Gastrocnemius medialis (tissue), 4 donors: ENCODE data around the gene HK1. TPM values are rescaled to one million over a fixed set of nuclear protein-coding genes. Genes with fewer than 3 reads are reported as not detected.

Experiments
- ATAC-seq, 2 donors: fragments of 150-250 bp; one replicate each; pipeline ENCODE4 v1.9.1; 2016
- DNase-seq, 2 donors: peaks; one replicate each; pipeline ENCODE4 v3.0.0-alpha.2; 2019
- H3K27ac ChIP-seq, 4 donors: fragments of 200-600 bp; sonication (generic); 1 replicate in 1 of 4; 2 replicates in 3 of 4; pipeline ENCODE4 v1.5.1; 2016 to 2018; ENCODE audit warnings: mild to moderate bottlenecking in 2 of 4, moderate library complexity in 1 of 4
- H3K27me3 ChIP-seq, 3 donors: fragments of 200-600 bp; sonication (generic) in 2 of 3; 1 replicate in 1 of 3; 2 replicates in 2 of 3; pipeline versions ENCODE4 v1.5.1 to v1.6.0; 2016 to 2019; ENCODE audit warnings: mild to moderate bottlenecking in 1 of 3, moderate library complexity in 1 of 3
- H3K36me3 ChIP-seq, 2 donors: fragments of 200-600 bp; sonication (generic) in 1 of 2; one replicate each; pipeline ENCODE4 v1.5.1; 2017 to 2018
- H3K4me1 ChIP-seq, 2 donors: fragments of 200-600 bp; sonication (generic) in 1 of 2; one replicate each; pipeline ENCODE4 v1.5.1; 2016 to 2017; ENCODE audit warnings: mild to moderate bottlenecking in 2 of 2
- H3K4me3 ChIP-seq, 4 donors: fragments of 200-600 bp; sonication (generic) in 3 of 4; 1 replicate in 1 of 4; 2 replicates in 3 of 4; pipeline ENCODE4 v1.5.1; 2016 to 2019; ENCODE audit warnings: mild to moderate bottlenecking in 2 of 4
- H3K9me3 ChIP-seq, 3 donors: fragments of 200-600 bp; sonication (generic) in 2 of 3; 1 replicate in 1 of 3; 2 replicates in 2 of 3; pipeline ENCODE4 v1.5.1; 2016 to 2019
- POLR2A ChIP-seq, 2 donors: fragments of 450-650 bp; IDR thresholded peaks; one replicate each; pipeline ENCODE4 v1.6.1; 2017; ENCODE audit warnings: antibody characterized with exemption in 2 of 2, mild to moderate bottlenecking in 2 of 2, moderate library complexity in 2 of 2
- in situ Hi-C, 4 donors: fragments of 200-750 bp; cut with MboI; loops; one replicate each; pipeline versions ENCODE4 v1.15.0 to v1.8.0; 2017; ENCODE audit warnings: low sequenced_read_pairs in 4 of 4
- intact Hi-C: fragments of 100-400 bp; cut with DNase I; formaldehyde crosslinking; loops from one replicate; pipeline ENCODE4 v1.15.1; 2023; ENCODE audit warnings: low total_unique reads
- total RNA-seq, 4 donors: library from RNA; depleted of rRNA; stranded (reverse); fragments of >200 nt; gene quantifications; one replicate each; pipeline versions ENCODE4 v1.1.0 to v1.2.3, GENCODE V29; 2016
- TF ChIP-seq, protein P1 (sequence below), 5 experiments: fragments of 450-650 bp in 3 of 5; fragments of 200-600 bp in 2 of 5; sonication (generic) in 2 of 5; IDR thresholded peaks in 4 of 5; conservative IDR thresholded peaks in 1 of 5; 1 replicate in 4 of 5; 2 replicates in 1 of 5; pipeline ENCODE4 v1.5.1; 2016 to 2019; ENCODE audit warnings: antibody characterized with exemption in 5 of 5, mild to moderate bottlenecking in 3 of 5, moderate library complexity in 3 of 5

The HK1 gene
- total RNA-seq, 4 donors from 2014 or later = 168 to 331 (median 246) TPM

- in situ Hi-C loops (loop anchor here in 2 of 4 donors (10.0 to 25.0 kb wide), 2 partner anchors 213 to 434 kb away; partner anchors contain the start of genes FAM241B (in 1 of the 2) and KIFBP (in 1 of the 2)), intact Hi-C loops (loop anchor here (1.0 to 5.0 kb wide), 2 partner anchors 12 to 211 kb away; partner anchors contain the start of gene FAM241B)
- Histone ChIP-seq H3K36me3 (no peaks in the 10 kb centered on the region), H3K27ac (peak overlapping the region; percentile 39 to 80 (median 68)), H3K27me3 (no peaks in the 10 kb centered on the region), H3K4me3 (no peak overlapping the region), H3K4me1 (peaks cover 0 to 3% of the 10 kb centered on the region in 2 donors), H3K9me3 (no peaks in the 10 kb centered on the region)
- TF ChIP-seq POLR2A (IDR thresholded peaks at IDR 0.05) = no peak
- TF ChIP-seq, protein P1, sequence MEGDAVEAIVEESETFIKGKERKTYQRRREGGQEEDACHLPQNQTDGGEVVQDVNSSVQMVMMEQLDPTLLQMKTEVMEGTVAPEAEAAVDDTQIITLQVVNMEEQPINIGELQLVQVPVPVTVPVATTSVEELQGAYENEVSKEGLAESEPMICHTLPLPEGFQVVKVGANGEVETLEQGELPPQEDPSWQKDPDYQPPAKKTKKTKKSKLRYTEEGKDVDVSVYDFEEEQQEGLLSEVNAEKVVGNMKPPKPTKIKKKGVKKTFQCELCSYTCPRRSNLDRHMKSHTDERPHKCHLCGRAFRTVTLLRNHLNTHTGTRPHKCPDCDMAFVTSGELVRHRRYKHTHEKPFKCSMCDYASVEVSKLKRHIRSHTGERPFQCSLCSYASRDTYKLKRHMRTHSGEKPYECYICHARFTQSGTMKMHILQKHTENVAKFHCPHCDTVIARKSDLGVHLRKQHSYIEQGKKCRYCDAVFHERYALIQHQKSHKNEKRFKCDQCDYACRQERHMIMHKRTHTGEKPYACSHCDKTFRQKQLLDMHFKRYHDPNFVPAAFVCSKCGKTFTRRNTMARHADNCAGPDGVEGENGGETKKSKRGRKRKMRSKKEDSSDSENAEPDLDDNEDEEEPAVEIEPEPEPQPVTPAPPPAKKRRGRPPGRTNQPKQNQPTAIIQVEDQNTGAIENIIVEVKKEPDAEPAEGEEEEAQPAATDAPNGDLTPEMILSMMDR (IDR thresholded peaks at IDR 0.05 in 4 of 5, conservative IDR thresholded peaks at IDR 0.05 in 1 of 5) = peak in 2 of 5 experiments; percentile 8 to 9
- DNase-seq (peak; percentile 84 to 90), ATAC-seq (peak; percentile 88 to 91)
Observed at GRCh38 chr10:69421611-69422308, 143.5 kb downstream of the HK1 start.

DNA sequence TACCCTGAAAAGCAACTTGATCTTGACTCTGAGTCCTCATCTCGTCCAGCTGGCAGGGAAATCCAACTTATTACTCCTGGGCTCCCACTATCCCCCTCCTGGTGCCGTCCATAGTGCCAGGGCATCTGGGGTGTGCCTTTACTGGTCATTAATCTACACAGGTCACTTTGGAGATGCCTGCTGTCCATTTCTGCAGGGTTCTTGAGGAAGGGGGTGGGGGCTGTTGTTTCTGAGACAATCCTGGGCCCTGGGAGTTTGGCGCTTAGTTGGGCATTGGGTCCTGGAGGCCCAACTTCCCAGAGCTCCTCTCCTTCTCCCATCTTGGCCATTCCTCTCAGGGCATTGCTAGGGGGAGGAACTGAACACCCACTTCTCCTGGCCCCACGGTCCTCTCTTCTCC, 144.4 kb downstream of the HK1 start:
- H3K4me1 ChIP-seq = peaks cover 0 to 5% of the 10 kb centered on the region in 2 donors
- no peak for TF ChIP-seq POLR2A (IDR thresholded peaks at IDR 0.05)
- TF ChIP-seq, protein P1 (IDR thresholded peaks at IDR 0.05 in 4 of 5, conservative IDR thresholded peaks at IDR 0.05 in 1 of 5) = no peak
- H3K27ac ChIP-seq = peak overlapping the region in 1 of 4 donors; percentile 60
- H3K9me3 ChIP-seq = no peaks in the 10 kb centered on the region
- no peaks in the 10 kb centered on the region for H3K27me3 ChIP-seq
- ATAC-seq (no peak), DNase-seq (peak in 1 of 2 donors; percentile 5)
- H3K4me3 ChIP-seq = no peak overlapping the region
- in situ Hi-C loops = loop anchor here in 2 of 4 donors (10.0 to 25.0 kb wide), 2 partner anchors 212 to 435 kb away; partner anchors contain the start of genes FAM241B (in 1 of the 2) and KIFBP (in 1 of the 2)
- no peaks in the 10 kb centered on the region for H3K36me3 ChIP-seq
- intact Hi-C loops = loop anchor here (1.0 to 5.0 kb wide), 2 partner anchors 13 to 210 kb away; partner anchors contain the start of gene FAM241B

- Histone ChIP-seq H3K27ac (no peak overlapping the region), H3K27me3 (no peaks in the 10 kb centered on the region), H3K4me1 (peaks cover 0 to 5% of the 10 kb centered on the region in 2 donors), H3K36me3 (no peaks in the 10 kb centered on the region), H3K4me3 (no peak overlapping the region), H3K9me3 (no peaks in the 10 kb centered on the region)
- in situ Hi-C loops = loop anchor here in 3 of 4 donors (5.0 to 25.0 kb wide), 3 partner anchors 82 to 212 kb away; partner anchors contain the start of gene FAM241B (in 2 of the 3)
- intact Hi-C loops = no loop called here
- DNase-seq = no peak
- TF ChIP-seq, protein P1 (IDR thresholded peaks at IDR 0.05 in 4 of 5, conservative IDR thresholded peaks at IDR 0.05 in 1 of 5) = no peak
- TF ChIP-seq POLR2A (IDR thresholded peaks at IDR 0.05) = no peak
- no peak for ATAC-seq
Observed at GRCh38 chr10:69425041-69425440, 146.7 kb downstream of the HK1 start.

GRCh38 chr10:69425511-69426298, 147.4 kb downstream of the HK1 start:
- in situ Hi-C loops (loop anchor here in 3 of 4 donors (5.0 to 25.0 kb wide), 3 partner anchors 82 to 212 kb away; partner anchors contain the start of gene FAM241B (in 2 of the 3)), intact Hi-C loops (loop anchor here (2.0 kb wide), 1 partner anchor 25 kb away; the partner anchor contains the start of gene TSPAN15)
- Histone ChIP-seq H3K27me3 (no peaks in the 10 kb centered on the region), H3K4me1 (peaks cover 0 to 5% of the 10 kb centered on the region in 2 donors), H3K36me3 (no peaks in the 10 kb centered on the region), H3K27ac (peak overlapping the region in 1 of 4 donors; percentile 30), H3K4me3 (no peak overlapping the region), H3K9me3 (no peaks in the 10 kb centered on the region)
- TF ChIP-seq, protein P1 (IDR thresholded peaks at IDR 0.05 in 4 of 5, conservative IDR thresholded peaks at IDR 0.05 in 1 of 5) = no peak
- no peak for TF ChIP-seq POLR2A (IDR thresholded peaks at IDR 0.05)
- DNase-seq = peak in 1 of 2 donors; percentile 2
- no peak for ATAC-seq
